Coronary artery (tissue), 2 donors: ENCODE data around the gene PLAAT2.
"Not testable (repeated sequence)": the region's sequence is repeated elsewhere in the genome, so short reads cannot be mapped to it uniquely, and the experiment has no call there.

ENCODE experiments used
- DNase-seq: peaks from one replicate; pipeline ENCODE4 v3.0.0-alpha.2; 2017; ENCODE audit warnings: low spot score
- H3K27ac ChIP-seq, 2 donors: fragments of 200-600 bp; sonication (generic); one replicate each; pipeline ENCODE4 v1.5.1; 2016 to 2019
- H3K4me3 ChIP-seq: fragments of 200-600 bp; sonication (generic); 2 replicates; pipeline ENCODE4 v1.5.1; 2016; ENCODE audit warnings: mild to moderate bottlenecking, moderate library complexity
- CTCF ChIP-seq: fragments of 200-600 bp; sonication (generic); IDR thresholded peaks from one replicate; pipeline ENCODE4 v1.5.1; 2019; ENCODE audit warnings: antibody characterized with exemption

PLAAT2 gene

GRCh38 chr11:63608353-63609345 is 45.5 kb upstream of the PLAAT2 start:
- DNase-seq = peak; percentile 31
- peak overlapping the region in 1 of 2 donors; percentile 44 for H3K27ac ChIP-seq
- H3K4me3 ChIP-seq = no peak overlapping the region
- no peak for TF ChIP-seq CTCF

- no peak for DNase-seq
- TF ChIP-seq CTCF = no peak
- Histone ChIP-seq H3K4me3 (no peak overlapping the region), H3K27ac (no peak overlapping the region)
Measured at GRCh38 chr11:63603180-63603518, 40.0 kb upstream of the PLAAT2 start.

GRCh38 chr11:63602290-63603179 is 39.4 kb upstream of the PLAAT2 start:
- DNase-seq, H3K4me3 ChIP-seq: not testable (repeated sequence)
- H3K27ac ChIP-seq = peak overlapping the region; percentile 15 to 68

GRCh38 chr11:63599211-63600122 is 36.3 kb upstream of the PLAAT2 start:
- H3K27ac ChIP-seq = no peak overlapping the region
- no peak overlapping the region for H3K4me3 ChIP-seq
- no peak for DNase-seq
- no peak for TF ChIP-seq CTCF

- Histone ChIP-seq H3K27ac (no peak overlapping the region), H3K4me3 (no peak overlapping the region)
- TF ChIP-seq CTCF = no peak
- no peak for DNase-seq
Measured at GRCh38 chr11:63598556-63598955, 35.4 kb upstream of the PLAAT2 start.

GRCh38 chr11:63595296-63595695 is 32.1 kb upstream of the PLAAT2 start:
- no peak for TF ChIP-seq CTCF
- Histone ChIP-seq H3K4me3 (no peak overlapping the region), H3K27ac (no peak overlapping the region)
- DNase-seq = no peak
